HG02588 (cell line): ENCODE results near the gene RSPH1.

Experiments
- ATAC-seq: cut with Tn5 transposase; IDR thresholded peaks from one replicate; pipeline ENCODE4 v1.9.1; 2021; ENCODE audit warnings: mild to moderate bottlenecking, moderate library complexity; ENCODE audit not compliant: unreplicated experiment

RSPH1 gene

DNA sequence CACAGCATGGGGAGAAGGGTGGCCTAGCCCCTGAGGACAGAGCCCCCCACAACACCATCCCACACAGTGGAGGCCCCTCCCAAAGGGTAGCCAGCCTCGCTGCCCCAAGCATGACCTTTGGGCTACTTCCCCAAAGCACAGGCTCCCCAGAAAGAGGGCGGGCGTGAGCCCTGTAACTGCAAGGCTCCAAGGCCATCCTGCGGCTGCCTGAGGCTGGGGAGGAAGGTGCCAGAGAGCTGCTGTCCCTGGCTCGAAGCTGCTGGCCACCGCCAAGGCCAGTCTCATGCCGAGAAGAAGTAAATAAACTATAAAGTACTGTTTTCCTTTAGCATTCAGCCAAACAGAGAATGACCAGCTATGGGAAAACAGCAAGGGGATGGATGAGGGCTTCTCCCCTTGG lies 64.8 kb downstream of the RSPH1 start:
- no peak for ATAC-seq

DNA sequence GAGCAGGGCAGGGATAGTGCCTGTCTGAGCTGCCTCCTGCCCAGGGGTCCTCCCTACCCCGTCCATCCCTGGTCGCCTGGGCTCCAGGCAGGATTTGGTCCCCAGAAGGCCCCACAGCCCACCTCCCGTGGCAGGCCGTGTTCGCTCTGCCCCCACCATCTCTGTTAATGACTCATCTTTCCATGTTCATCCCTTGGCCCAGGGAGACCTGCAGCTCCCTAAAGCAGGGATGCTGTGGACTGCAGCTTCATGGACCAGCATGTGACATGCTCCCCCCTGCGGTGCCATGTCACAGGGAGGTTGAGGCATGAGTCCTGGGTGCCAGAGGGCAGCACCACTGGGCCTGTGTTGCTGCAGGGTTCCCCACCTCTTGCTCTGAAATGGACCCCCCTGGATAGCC lies 65.5 kb downstream of the RSPH1 start:
- no peak for ATAC-seq

DNA sequence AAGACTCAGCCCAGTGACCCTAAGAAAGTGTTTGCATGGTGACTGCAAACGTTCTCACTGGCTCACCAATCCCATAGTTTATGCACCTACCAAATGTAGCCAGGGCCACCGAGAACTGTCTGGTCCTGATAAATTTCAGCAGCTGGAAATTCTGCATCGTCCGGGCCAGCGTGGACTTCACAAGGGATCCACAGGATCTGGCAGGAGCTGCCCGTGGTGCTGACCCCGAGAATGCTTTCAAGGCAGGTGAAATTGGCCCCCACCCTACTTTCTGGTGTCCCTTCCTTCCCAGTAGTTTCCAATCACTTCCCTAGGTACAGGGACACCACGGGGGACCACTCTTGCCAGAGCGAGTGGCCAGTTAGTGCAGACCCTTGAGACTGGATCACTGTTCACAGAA lies 66.2 kb downstream of the RSPH1 start:
- no peak for ATAC-seq

DNA sequence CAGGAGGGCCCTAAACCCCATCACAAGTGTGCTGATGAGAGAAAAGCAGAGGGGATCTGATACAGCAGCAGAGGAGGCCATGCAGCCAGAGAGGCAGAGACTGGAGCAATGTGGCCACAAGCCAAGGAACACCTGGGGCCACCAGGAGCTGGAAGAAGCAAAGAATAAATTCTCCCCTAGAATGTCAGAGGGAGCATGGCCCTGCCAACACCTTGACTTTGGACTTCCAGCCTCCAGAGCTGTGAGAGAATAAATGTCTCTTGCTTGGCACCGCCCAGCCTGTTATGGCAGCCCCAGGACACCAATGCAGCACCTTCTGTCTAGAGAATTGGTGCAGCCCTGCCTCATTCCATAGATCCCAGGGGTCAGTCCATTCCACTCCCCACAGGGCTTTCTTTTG lies 67.0 kb downstream of the RSPH1 start:
- ATAC-seq = no peak

DNA sequence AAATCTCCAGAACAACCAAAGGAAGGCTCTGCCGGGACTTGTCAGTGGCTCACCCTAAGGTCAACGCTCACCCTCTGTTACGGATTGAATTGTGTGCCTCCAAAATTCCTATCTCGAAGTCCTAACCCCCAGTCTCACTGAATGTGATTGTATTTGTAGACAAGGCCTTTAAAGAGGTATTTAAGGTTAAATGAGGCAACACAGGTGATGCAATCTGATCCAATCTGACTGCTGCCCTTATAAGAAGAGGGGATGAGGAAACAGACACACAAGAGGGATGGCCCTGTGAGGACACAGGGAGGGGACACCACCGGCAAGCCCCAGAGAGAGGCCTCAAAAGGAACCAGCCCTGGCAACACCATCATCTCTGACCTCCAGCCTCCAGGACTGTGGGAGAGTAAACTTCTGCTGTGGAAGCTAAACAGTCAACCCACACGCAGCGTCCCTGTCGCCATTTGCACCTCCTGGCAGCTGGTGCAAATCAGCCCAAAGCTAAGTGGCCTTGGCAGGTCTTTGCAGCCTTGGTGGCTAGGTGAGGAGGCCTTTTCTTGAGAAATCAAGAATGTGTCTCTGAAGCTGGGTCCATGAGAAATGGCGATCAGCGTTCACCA lies 68.1 kb downstream of the RSPH1 start:
- no peak for ATAC-seq

DNA sequence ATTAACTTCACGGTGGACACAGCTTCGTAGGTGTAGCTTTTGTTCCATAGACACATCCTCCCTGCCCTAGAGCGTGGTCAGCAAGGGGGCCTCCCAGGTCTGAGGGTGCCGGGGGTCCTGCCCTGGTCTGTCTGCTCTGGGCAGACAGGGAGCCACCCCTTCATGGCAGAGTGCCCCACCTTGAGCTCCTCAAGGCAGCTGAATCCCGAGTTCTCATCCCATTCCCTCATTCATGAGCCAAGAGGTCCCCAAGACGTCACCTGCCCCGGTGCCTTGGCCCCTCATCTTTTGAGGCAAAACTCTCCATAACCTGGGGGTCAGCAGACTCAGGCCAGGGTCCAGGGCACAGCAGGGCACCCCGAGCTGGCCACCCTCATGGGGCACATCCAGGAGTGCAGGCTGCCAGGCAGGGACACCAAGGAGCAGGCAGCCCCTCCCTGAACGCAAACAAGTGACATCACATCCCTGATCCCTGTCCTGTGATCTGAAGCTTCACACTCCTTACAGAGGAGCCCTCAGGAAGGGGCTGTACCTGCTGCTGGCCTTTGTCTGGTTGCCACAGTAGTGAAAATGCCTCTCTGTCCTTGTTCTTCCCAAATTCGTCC lies 69.0 kb downstream of the RSPH1 start:
- no peak for ATAC-seq

DNA sequence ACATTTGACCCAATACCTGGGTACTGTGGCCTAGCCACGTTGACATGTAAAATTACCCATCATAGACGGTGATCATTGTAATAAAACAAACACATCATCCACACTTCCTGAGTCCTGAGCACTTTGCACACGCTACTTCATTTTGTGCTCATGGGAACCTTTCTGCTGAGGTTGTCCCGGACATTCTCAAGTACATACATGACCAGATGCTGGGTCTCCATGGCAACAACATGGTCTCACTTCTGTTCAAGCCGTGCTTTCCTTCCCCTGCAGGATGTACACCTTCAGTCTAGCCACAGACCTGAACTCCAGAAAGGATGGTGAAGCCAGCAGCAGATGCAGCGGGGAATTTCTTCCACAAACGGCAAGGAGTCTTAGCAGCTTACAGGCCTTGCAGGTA lies 69.6 kb downstream of the RSPH1 start:
- ATAC-seq = no peak

DNA sequence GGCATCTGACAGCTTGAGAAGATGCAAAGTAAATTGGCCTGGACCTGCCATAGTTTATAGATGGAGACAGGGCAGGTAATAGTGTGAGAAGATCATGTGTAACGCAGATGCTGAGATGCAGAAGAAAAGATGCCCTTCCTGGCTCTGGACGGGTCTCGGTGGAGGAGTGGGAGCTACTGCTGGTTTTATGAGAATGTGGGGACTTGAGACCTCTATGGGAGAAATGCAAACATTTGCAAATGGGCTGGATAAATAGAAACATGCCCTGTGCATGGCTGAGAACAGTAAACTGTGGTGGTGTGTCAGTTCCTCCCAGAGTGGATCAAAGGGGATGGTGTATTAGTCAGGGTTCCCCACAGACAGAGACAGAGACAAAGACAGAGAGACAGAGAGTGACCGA lies 70.4 kb downstream of the RSPH1 start:
- ATAC-seq = no peak

DNA sequence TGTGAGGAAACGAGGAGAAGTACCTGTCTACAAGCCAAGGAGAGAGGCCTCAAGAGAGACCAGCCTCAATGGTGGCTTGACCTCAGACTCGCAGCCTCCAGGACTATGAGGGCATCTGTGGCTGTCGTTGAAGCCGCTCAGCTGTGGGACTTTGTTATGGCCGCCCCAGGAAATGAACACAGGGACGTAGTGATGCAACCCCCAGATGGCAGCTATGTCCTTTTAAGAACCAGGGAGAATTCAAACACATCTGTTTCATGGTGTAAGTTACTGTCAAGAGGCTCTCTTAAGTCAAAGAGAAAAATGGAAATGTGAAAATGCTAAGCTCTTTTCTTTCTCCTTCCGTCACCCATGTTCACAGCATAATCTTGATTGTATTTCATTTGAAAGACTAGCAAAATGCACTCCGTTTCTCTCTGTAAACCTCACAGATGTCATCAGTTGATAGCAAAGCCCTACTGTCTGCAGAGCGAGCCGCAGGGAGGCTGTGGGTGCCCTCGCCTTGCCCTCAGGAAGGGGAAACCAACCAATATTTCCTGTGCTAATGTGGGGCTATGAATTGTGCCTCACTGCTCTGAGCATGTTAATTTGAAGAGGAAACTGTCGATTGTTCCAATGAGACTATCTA lies 71.0 kb downstream of the RSPH1 start:
- no peak for ATAC-seq

DNA sequence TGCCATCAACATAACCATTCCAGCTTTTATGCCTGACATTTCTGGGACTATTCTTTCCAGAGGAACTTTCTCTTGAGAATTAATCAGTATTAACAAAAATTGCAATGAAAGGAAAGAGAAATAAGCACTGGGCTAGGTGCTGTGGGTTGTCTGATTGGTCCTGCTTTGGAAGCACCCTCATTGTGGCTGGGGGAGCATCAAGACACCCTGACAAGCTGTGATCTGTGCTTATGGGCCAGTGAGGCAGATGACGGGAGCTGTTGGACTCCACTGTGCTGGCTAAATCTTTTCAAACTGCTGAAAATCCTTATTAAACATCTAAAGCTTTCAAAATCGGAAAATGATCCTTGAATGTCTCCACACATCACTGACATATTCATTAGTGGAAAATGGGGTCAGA lies 72.3 kb downstream of the RSPH1 start:
- no peak for ATAC-seq

DNA sequence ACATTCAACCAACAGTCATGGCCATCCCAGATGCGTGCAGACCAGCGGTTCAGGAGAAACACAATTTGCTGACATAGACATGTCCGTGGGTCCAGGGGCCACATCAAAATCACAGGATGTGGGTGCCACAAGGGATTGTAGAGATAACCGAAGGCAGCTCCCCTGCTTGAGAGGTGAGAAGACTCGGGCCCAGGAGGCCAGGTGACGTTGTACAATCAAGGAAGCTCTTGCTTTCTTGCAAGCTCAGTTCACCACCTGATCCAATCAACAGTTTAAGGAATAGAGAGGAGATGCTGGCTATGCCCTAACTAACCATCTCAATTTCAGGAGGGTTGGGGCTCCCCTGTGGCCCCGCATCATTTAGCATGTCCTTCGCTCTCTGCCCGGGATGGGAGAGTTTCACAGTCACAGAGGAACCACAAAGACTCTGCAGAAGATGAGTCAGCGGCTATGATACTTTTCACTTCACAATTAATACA lies 72.8 kb downstream of the RSPH1 start:
- ATAC-seq = no peak
